ENCODE measurements around the gene QKI.
"Not testable (repeated sequence)": the region's sequence is repeated elsewhere in the genome, so short reads cannot be mapped to it uniquely, and the experiment has no call there.

Gene QKI

DNA sequence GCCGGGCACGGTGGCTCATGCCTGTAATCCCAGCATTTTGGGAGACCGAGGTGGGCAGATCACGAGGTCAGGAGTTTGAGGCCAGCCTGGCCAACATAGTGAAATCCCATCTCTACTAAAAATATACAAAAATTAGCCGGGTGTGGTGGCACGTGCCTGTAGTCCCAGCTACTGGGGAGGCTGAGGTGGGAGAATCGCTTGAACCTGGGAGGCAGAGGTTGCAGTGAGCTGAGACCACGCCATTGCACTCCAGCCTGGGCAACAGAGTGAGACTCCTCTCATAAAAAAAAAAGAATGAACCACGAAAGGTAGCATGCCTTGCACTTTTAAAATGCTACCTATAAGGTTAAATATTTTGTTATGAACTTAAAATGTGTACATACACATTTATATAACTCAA is 19.0 kb downstream of the QKI start:
- H3K36me3 ChIP-seq (ENCODE audit: control insufficient read depth, insufficient read depth, low read length); H3K4me1 ChIP-seq (ENCODE audit: control insufficient read depth, insufficient read depth, low read length); H3K9ac ChIP-seq (ENCODE audit: low read length); H3K9me3 ChIP-seq (ENCODE audit: control insufficient read depth, low read length); H3K4me3 ChIP-seq (ENCODE audit: low read length); H3K27me3 ChIP-seq (ENCODE audit: control insufficient read depth, insufficient read depth, low read length): not testable (repeated sequence)

DNA sequence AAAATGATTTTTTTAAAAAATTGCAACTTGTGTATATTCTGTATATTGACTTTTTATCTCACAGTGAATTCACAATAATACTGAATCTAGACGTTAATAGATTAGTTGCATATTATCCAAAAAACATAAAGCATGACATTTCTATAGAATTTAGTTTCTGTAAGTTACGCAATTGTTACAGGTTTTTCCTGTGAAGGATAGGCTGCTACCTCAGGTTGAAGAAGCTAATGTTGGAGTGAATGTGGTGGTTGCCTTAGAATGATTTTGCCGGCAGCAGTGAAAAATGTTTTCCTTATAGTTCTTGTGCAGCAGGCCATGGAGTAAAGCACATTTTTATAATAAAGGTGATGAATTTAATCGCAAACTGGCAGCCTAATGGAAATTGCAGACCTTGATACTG is 20.5 kb downstream of the QKI start:
- Histone ChIP-seq H3K9ac (ENCODE audit: low read length) (no peak overlapping the region), H3K4me3 (ENCODE audit: low read length) (no peak overlapping the region), H3K36me3 (ENCODE audit: control insufficient read depth, insufficient read depth, low read length) (no peaks in the 10 kb centered on the region), H3K9me3 (ENCODE audit: control insufficient read depth, low read length) (no peaks in the 10 kb centered on the region), H3K4me1 (ENCODE audit: control insufficient read depth, insufficient read depth, low read length) (peaks cover 3% of the 10 kb centered on the region), H3K27me3 (ENCODE audit: control insufficient read depth, insufficient read depth, low read length) (no peaks in the 10 kb centered on the region)

DNA sequence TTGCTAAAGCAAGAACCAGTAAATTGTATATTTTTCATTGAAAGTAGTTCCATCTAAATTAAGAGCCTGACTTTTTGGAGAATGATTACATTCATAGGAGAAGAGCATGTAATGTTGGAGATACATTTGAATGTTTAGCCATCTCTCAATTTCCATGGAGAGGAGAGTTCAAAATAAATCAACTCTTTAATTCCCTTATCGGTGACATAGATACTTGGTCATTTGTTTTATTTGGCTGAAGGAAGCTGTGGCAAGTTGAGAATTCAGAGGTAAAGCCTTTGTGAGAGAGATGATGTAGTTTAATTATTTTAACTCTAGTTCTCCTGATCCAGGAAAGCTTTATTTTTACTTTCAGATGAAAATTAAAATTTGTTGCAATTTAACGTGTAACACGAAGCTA is 22.3 kb downstream of the QKI start:
- Histone ChIP-seq H3K27me3 (ENCODE audit: control insufficient read depth, insufficient read depth, low read length) (no peaks in the 10 kb centered on the region), H3K36me3 (ENCODE audit: control insufficient read depth, insufficient read depth, low read length) (no peaks in the 10 kb centered on the region), H3K4me3 (ENCODE audit: low read length) (no peak overlapping the region), H3K9ac (ENCODE audit: low read length) (no peak overlapping the region), H3K4me1 (ENCODE audit: control insufficient read depth, insufficient read depth, low read length) (peaks cover 3% of the 10 kb centered on the region), H3K9me3 (ENCODE audit: control insufficient read depth, low read length) (no peaks in the 10 kb centered on the region)

DNA sequence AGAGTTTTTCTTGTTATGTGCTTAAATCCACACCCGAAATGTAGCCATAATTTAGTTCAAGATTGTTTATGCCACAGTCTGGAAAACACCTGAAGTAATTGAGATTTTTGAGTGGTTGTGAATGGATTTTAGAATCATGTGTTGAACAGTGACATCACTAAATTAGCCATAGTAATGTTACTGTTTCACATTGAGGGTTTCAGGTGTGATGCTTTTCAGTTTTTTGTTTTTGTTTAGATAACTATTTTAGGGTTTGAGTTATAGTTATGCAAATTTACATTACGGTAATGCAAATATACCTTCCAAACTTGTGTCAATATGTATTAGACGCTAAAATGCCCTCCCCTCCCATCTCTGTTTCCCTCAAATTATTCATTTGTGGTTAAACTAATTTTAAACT is 22.9 kb downstream of the QKI start:
- Histone ChIP-seq H3K27me3 (ENCODE audit: control insufficient read depth, insufficient read depth, low read length) (no peaks in the 10 kb centered on the region), H3K9me3 (ENCODE audit: control insufficient read depth, low read length) (no peaks in the 10 kb centered on the region), H3K4me1 (ENCODE audit: control insufficient read depth, insufficient read depth, low read length) (peaks cover 3% of the 10 kb centered on the region), H3K9ac (ENCODE audit: low read length) (no peak overlapping the region), H3K4me3 (ENCODE audit: low read length) (no peak overlapping the region), H3K36me3 (ENCODE audit: control insufficient read depth, insufficient read depth, low read length) (no peaks in the 10 kb centered on the region)

DNA sequence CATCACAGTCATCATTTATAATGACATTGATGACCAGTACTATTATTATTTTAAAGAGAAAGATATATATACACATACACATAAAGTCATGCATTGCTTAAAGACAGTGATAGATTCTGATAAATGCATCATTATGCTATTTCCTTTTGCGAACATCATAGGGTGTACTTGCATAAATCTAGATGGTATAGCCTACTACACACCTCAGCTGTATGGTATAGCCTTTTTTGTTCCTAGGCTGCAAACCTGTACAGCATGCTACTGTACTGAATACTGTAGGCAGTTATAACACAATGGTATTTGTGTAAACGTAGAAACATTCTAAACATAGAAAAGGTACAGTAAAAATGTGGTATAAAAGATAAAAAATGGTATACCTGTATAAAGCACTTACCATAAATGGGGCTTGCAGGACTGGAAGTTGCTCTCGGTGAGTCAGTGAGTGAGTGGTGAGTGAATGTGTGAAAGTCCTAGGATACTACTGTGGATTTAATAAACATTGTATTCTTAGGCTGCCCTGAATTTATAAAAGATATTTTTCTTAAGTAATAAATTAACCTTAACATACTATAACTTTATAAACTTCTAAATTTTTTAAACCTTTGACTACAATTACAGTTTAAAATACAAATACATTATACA is 23.9 kb downstream of the QKI start:
- H3K4me1 ChIP-seq (ENCODE audit: control insufficient read depth, insufficient read depth, low read length), result peaks cover 3% of the 10 kb centered on the region
- no peak overlapping the region for H3K9ac ChIP-seq (ENCODE audit: low read length)
- no peaks in the 10 kb centered on the region for H3K9me3 ChIP-seq (ENCODE audit: control insufficient read depth, low read length)
- H3K4me3 ChIP-seq (ENCODE audit: low read length), result no peak overlapping the region
- H3K36me3 ChIP-seq (ENCODE audit: control insufficient read depth, insufficient read depth, low read length), result no peaks in the 10 kb centered on the region
- no peaks in the 10 kb centered on the region for H3K27me3 ChIP-seq (ENCODE audit: control insufficient read depth, insufficient read depth, low read length)

DNA sequence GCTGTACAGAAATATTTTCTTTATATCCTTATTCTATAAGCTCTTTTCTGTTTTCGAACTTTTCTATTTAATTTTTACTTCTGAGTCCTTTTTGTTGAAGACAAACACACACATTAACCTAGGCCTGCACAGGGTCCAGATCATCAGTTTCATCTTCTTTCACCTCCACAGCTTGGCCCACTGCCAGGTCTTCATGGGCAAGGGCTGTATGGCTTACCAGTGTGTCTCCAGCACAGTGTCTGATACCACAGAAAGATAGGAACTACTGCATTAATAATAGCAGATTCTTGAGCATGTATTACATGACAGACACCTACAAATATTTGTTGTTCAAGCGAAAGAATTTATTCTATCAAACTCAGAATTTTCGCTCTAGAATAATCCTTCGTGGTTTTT is 24.4 kb downstream of the QKI start:
- Histone ChIP-seq H3K4me3 (ENCODE audit: low read length) (no peak overlapping the region), H3K9ac (ENCODE audit: low read length) (no peak overlapping the region), H3K36me3 (ENCODE audit: control insufficient read depth, insufficient read depth, low read length) (no peaks in the 10 kb centered on the region), H3K9me3 (ENCODE audit: control insufficient read depth, low read length) (no peaks in the 10 kb centered on the region), H3K27me3 (ENCODE audit: control insufficient read depth, insufficient read depth, low read length) (no peaks in the 10 kb centered on the region), H3K4me1 (ENCODE audit: control insufficient read depth, insufficient read depth, low read length) (peaks cover 5% of the 10 kb centered on the region)

DNA sequence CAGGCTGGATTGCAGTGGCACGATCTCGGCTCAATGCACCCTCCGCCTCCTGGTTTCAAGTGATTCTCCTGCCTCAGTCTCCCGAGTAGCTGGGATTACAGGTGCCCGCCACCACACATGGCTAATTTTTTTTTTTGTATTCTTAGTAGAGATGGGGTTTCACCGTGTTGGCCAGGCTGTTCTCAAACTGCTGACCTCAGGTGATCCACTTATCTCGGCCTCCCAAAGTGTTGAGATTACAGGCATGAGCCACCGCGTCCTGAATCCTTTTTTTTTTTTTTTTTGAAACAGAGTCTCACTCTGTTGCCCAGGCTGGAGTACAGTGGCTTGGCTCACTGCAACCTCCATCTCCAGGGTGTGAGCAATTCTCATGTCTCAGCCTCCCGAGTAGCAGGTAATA is 24.9 kb downstream of the QKI start:
- not testable (repeated sequence) for H3K36me3 ChIP-seq (ENCODE audit: control insufficient read depth, insufficient read depth, low read length); H3K9me3 ChIP-seq (ENCODE audit: control insufficient read depth, low read length); H3K4me3 ChIP-seq (ENCODE audit: low read length); H3K4me1 ChIP-seq (ENCODE audit: control insufficient read depth, insufficient read depth, low read length); H3K27me3 ChIP-seq (ENCODE audit: control insufficient read depth, insufficient read depth, low read length); H3K9ac ChIP-seq (ENCODE audit: low read length)

DNA sequence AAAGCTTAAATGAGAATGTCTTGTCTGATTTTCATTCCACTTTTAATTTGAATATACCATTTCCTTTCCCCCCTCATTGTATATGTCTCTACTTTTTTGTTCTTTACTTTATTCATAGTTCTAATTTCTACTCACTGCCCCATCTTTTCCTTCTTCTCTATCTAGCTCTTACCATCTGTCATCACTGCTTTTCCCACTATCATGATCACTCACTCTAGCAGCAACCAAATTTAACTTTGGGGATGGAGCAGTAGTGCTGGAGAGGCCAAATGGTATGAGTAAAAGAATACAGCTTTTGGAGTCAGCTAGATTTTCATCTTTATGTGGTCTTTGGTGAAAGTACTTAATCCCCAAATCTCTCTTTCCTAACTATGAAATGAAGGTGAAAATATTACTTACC is 25.5 kb downstream of the QKI start:
- no peak overlapping the region for H3K4me3 ChIP-seq (ENCODE audit: low read length)
- no peaks in the 10 kb centered on the region for H3K27me3 ChIP-seq (ENCODE audit: control insufficient read depth, insufficient read depth, low read length)
- no peaks in the 10 kb centered on the region for H3K9me3 ChIP-seq (ENCODE audit: control insufficient read depth, low read length)
- H3K36me3 ChIP-seq (ENCODE audit: control insufficient read depth, insufficient read depth, low read length), result no peaks in the 10 kb centered on the region
- H3K9ac ChIP-seq (ENCODE audit: low read length), result no peak overlapping the region
- peaks cover 7% of the 10 kb centered on the region for H3K4me1 ChIP-seq (ENCODE audit: control insufficient read depth, insufficient read depth, low read length)

DNA sequence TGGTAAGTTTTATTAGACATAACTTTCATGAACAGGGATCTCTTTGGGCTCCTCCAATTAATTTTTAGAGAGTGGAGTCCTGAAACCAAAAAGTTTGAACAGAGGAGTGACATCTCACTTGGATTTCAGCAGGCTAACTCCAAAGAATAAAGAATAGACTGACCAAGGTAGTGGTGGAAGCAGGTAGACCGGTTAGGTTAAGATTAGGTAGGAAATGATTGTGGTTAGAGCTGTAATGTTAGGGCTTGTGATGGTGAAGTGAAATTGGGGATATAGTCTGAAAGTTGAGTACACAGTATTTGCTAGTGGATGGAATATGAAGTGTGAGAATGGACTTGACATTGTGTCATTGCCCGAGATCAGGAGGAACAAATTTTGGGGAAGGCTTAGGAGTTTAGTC is 27.8 kb downstream of the QKI start:
- Histone ChIP-seq H3K36me3 (ENCODE audit: control insufficient read depth, insufficient read depth, low read length) (no peaks in the 10 kb centered on the region), H3K9me3 (ENCODE audit: control insufficient read depth, low read length) (no peaks in the 10 kb centered on the region), H3K27me3 (ENCODE audit: control insufficient read depth, insufficient read depth, low read length) (no peaks in the 10 kb centered on the region), H3K4me1 (ENCODE audit: control insufficient read depth, insufficient read depth, low read length) (peaks cover 7% of the 10 kb centered on the region), H3K4me3 (ENCODE audit: low read length) (no peak overlapping the region), H3K9ac (ENCODE audit: low read length) (no peak overlapping the region)

DNA sequence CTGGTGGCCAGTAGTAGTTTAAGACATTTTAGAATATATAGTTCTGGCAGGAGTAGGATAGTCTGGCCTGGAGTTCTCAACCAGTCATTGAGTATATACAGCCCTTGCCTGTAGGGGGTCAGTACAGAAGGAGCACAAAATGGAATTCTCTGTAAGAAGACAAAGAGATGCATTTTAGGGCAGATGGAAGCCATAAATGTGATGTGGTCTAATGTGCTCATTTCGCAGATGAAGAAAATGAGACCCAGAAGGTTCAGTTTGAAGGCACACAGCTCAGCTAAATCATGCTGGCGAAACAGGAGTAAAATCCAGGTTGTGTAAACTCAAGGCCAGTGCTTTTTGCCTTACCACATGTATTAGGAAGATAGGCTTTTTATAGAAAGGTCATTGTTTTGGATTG is 29.6 kb downstream of the QKI start:
- H3K4me1 ChIP-seq (ENCODE audit: control insufficient read depth, insufficient read depth, low read length), result peaks cover 4% of the 10 kb centered on the region
- H3K36me3 ChIP-seq (ENCODE audit: control insufficient read depth, insufficient read depth, low read length), result no peaks in the 10 kb centered on the region
- no peaks in the 10 kb centered on the region for H3K9me3 ChIP-seq (ENCODE audit: control insufficient read depth, low read length)
- no peak overlapping the region for H3K9ac ChIP-seq (ENCODE audit: low read length)
- H3K27me3 ChIP-seq (ENCODE audit: control insufficient read depth, insufficient read depth, low read length), result no peaks in the 10 kb centered on the region
- no peak overlapping the region for H3K4me3 ChIP-seq (ENCODE audit: low read length)

DNA sequence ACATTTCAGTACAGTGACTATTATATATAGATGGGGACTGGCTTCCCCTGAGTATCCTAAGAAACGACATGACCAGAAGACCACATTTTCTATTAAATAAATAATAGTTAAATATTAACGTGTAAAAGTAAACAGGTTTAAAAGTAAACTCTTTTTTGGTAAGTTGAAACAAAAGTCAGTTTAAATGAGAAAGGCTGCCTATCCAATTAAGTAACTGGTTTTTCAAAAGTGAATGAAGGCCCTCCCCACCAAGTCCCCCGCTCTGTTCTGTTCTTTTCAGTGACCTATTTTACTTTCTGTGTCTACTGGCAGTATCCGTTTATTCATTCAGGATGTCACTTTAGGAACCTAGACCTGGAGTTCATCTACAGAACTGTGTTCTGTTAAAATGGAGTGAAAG is 32.0 kb downstream of the QKI start:
- Histone ChIP-seq H3K4me3 (ENCODE audit: low read length) (no peak overlapping the region), H3K9me3 (ENCODE audit: control insufficient read depth, low read length) (no peaks in the 10 kb centered on the region), H3K27me3 (ENCODE audit: control insufficient read depth, insufficient read depth, low read length) (no peaks in the 10 kb centered on the region), H3K36me3 (ENCODE audit: control insufficient read depth, insufficient read depth, low read length) (no peaks in the 10 kb centered on the region), H3K4me1 (ENCODE audit: control insufficient read depth, insufficient read depth, low read length) (peaks cover 4% of the 10 kb centered on the region), H3K9ac (ENCODE audit: low read length) (no peak overlapping the region)

DNA sequence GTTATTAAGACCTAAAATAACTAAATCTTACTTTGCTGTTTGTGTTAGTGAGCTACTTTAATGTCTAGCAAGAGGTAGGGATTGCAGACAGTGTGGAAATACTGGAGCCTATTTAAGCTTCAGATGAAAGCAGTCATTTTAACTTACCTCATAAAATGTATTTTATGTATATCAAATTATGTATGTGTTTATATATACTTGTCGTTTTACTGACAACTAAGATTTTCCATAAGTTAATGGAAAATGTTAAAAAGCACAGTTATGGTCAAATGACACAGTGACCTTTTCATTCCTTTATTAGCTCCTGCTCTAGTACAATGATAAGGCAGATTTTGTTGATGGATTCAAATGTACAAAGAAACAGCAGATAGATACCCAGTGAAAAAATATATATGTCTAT is 34.6 kb downstream of the QKI start:
- Histone ChIP-seq H3K4me3 (ENCODE audit: low read length) (no peak overlapping the region), H3K27me3 (ENCODE audit: control insufficient read depth, insufficient read depth, low read length) (no peaks in the 10 kb centered on the region), H3K4me1 (ENCODE audit: control insufficient read depth, insufficient read depth, low read length) (peaks cover under 1% of the 10 kb centered on the region), H3K36me3 (ENCODE audit: control insufficient read depth, insufficient read depth, low read length) (no peaks in the 10 kb centered on the region), H3K9ac (ENCODE audit: low read length) (no peak overlapping the region), H3K9me3 (ENCODE audit: control insufficient read depth, low read length) (no peaks in the 10 kb centered on the region)

DNA sequence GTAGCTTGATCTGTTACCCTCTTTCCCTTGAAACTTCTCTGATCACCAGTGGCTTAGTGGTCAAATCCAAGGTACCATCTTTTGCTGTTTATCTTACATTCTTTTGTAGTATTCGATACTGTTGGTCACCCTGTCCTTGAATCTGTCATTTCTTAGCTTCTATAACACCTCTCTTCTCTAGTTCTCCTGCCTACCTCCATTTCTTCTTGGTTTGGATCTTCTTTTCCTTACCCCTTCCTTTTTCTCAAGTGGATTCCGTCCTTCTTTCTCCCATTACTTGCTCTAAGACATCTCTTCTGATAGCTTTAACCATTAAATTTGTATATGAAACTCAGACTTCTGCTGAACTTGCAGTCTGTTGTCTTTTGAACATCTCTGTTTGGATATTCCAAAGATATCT is 39.9 kb downstream of the QKI start:
- Histone ChIP-seq H3K9ac (ENCODE audit: low read length) (no peak overlapping the region), H3K4me1 (ENCODE audit: control insufficient read depth, insufficient read depth, low read length) (no peaks in the 10 kb centered on the region)

More for the DNA sequence above, 39.9 kb downstream of the QKI start:
- no peak overlapping the region for H3K4me3 ChIP-seq (ENCODE audit: low read length)
- H3K9me3 ChIP-seq (ENCODE audit: control insufficient read depth, low read length), result no peaks in the 10 kb centered on the region
- no peaks in the 10 kb centered on the region for H3K36me3 ChIP-seq (ENCODE audit: control insufficient read depth, insufficient read depth, low read length)
- H3K27me3 ChIP-seq (ENCODE audit: control insufficient read depth, insufficient read depth, low read length), result no peaks in the 10 kb centered on the region

Measured in mucosa of stomach (tissue), 1 donor.